ENCODE results near the gene BUB3.

Gene BUB3

DNA sequence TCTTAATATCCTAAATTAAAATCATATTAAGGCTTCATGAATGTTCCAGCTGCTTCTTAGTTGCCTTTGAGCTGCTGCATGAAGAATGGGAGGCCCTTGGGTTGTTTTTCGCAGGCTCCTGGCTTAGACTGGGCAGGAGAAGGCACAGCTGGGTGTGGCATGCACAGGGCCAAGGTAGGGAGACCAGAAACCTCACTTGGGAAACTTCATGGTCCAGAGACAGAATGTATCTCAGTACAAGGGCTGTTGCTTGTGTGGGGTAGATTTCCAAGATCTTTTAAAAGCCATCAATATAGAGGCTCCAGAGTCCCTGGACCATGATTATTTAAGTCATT, 49.9 kb downstream of the BUB3 start:
- DNase-seq (ENCODE audit: low read depth, low spot score): no peak

DNA sequence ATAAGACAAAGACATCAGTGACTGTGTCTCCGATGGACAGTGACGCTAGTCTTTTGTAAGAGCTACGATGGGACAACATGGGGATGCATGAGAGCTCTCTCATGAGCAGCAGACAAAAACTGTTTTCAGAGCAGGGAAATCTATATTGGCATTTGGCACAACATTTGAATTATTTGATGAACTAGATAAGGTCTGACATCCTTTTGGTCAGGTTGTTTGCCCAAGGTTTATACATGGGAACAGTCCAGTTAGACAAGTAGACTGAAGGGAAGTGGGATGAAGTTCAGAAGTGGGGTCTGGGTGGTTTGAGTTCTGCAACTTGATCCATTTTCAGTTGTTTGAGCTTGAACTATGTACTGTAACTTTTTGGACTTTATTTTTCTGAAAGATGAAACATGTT, 50.8 kb downstream of the BUB3 start:
- no peak for DNase-seq (ENCODE audit: low read depth, low spot score)

DNA sequence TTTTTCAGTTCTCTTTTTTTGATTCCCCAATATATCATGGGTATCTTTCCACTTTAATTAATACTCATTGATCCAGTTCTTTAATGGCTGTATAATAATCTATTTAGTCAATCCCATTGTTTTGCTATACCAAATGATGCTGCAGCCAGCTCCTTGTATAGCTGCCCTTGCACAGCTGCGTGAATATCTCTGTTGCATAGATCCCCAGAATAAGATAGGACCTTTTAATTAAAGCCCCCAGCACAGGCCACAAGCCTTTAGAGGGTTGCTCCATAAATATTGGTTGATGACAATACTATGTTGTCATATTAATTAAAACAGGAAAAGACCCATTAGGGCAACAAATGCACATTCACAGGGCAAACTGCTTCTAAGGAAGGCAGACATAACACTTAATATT, 57.9 kb downstream of the BUB3 start:
- no peak for DNase-seq (ENCODE audit: low read depth, low spot score)

DNA sequence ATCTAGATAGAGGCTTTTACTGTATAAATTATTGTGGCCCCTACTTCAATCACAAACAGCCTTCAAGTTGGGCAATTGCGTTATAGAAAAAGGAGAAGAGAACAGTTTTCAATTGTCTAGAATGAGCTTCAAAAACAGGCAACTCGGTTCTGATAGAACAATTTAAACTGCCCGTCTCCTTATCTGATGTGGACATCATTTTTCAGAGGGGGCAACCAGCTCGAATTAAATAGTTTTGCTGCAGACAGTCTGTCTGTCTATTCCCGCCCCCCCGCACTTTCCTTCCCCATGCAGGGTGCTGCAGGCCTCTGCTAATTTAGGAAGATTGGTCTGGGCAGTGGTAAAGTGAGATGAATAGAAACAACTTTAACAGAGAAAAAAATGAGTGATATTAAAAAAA, 58.4 kb downstream of the BUB3 start:
- no peak for DNase-seq (ENCODE audit: low read depth, low spot score)

DNA sequence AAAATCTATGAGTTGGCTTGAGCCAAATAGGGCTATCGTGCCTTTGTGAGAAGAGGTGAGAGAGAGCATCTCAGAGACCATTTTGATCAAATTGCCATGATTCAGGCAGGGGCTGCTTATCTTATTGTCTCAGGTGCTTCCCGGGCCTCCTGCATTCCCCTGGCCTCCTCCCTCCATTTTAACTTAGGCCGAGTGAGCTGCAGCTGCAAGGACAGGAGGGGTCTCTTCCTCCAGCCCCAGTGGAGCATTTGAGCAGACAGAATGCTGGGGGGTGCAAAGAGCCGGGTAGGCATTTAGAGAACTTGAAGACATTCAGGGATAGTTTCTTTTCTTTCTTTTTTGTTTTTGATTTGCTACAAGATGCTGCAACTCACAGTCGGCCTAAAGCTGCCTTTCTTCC, 59.0 kb downstream of the BUB3 start:
- no peak for DNase-seq (ENCODE audit: low read depth, low spot score)
